ENCODE measurements around the gene NEXMIF. TPM values are rescaled to one million over a fixed set of nuclear protein-coding genes. Genes with fewer than 3 reads are reported as not detected.
"Not testable (repeated sequence)": the region's sequence is repeated elsewhere in the genome, so short reads cannot be mapped to it uniquely, and the experiment has no call there.

Gene NEXMIF
- total RNA-seq (under 1 TPM; 0.06 to 0.28 (median 0.18) TPM), polyA plus RNA-seq (under 1 TPM in 1 of 2 donors, not detected in 1; under 0.01 TPM)
- long read RNA-seq, donor 1: 0 reads
- long read RNA-seq, donor 2: 0 reads
- long read RNA-seq, donor 3: 0 reads

DNA sequence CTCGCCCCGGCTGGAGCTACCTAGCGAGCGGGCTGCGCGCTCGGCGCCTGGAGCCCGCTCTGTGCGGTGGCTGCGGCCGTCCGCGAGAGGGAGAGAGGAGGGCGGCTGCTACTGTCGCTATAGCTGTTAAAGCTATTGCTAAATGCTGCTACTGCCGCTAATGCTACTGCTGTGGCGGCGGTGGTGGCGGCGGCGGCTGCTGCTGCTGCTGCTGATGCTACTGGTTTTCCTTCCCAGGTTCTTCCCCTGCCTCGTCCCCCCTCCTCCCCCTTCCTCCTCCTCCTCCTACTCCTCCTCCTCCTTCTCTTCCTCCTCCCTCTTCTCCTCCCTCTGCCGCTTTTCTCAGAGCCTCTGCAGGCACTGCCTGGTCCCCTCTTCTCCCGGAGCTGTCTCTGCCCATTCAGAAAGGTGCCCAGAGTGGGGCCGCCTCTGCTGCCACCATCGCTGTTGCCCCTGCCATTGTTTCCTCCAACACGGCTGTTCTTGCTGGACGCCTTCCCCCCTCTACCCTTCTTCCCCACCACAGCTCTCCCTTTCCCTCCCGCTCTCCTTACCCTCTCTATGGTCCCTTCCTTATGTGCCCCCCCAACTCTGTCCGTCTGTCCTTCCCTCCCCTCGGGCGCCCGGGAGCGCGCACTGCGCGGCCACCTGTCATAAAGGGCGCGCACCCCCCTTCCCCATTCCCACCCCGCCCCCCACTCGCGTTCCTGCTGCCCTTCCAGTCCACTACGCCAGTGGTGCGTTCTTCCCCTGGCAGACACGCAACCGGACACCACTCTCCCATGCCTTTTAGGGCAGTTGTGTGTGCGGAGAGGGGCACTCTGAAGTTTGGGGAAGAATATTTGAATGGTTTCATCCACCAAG, at the start of gene NEXMIF:
Gene NEXMIF, minus strand, starts transcription at position 228 of the 864 bp plus-strand sequence.
- peaks cover 0 to 14% (median 3%) of the 10 kb centered on the region in 9 donors for H3K4me1 ChIP-seq
- no peak within 1 kb of the TSS for H3K27ac ChIP-seq
- DNase-seq (no peak), ATAC-seq (peak; percentile 64 to 85 (median 74))
- intact Hi-C loops (cut with DNase I): no loop called here
- H3K4me3 ChIP-seq: peak within 1 kb of the TSS; percentile 28 to 60 (median 51)
- peaks cover 0 to 66% (median 4%) of the 10 kb centered on the region in 7 donors for H3K27me3 ChIP-seq
- H3K9me3 ChIP-seq: peaks cover 0 to 13% (median 0%) of the 10 kb centered on the region in 11 donors
- WGBS, 2 donors: 4 to 5% methylated on average over 21 to 41 of the region's 48 CpGs
- TF ChIP-seq, protein P1, sequence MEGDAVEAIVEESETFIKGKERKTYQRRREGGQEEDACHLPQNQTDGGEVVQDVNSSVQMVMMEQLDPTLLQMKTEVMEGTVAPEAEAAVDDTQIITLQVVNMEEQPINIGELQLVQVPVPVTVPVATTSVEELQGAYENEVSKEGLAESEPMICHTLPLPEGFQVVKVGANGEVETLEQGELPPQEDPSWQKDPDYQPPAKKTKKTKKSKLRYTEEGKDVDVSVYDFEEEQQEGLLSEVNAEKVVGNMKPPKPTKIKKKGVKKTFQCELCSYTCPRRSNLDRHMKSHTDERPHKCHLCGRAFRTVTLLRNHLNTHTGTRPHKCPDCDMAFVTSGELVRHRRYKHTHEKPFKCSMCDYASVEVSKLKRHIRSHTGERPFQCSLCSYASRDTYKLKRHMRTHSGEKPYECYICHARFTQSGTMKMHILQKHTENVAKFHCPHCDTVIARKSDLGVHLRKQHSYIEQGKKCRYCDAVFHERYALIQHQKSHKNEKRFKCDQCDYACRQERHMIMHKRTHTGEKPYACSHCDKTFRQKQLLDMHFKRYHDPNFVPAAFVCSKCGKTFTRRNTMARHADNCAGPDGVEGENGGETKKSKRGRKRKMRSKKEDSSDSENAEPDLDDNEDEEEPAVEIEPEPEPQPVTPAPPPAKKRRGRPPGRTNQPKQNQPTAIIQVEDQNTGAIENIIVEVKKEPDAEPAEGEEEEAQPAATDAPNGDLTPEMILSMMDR (IDR thresholded peaks at IDR 0.05): peak in 3 of 9 donors; percentile 19 to 32 (median 20)
- H3K36me3 ChIP-seq: no peaks in the 10 kb centered on the region

DNA sequence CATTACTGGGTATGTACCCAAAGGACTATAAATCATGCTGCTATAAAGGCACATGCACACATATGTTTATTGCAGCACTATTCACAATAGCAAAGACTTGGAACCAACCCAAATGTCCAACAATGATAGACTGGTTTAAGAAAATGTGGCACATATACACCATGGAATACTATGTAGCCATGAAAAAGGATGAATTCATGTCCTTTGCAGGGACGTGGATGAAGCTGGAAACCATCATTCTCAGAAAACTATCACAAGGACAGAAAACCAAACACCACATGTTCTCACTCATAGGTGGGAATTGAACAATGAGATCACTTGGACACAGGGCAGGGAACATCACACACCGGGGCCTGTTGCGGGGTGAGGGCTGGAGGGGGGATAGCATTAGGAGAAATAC, 36.7 kb upstream of the NEXMIF start:
- H3K4me3 ChIP-seq; H3K4me1 ChIP-seq; H3K27me3 ChIP-seq; H3K9me3 ChIP-seq; H3K27ac ChIP-seq; H3K36me3 ChIP-seq; DNase-seq; ATAC-seq; intact Hi-C loops (cut with DNase I): not testable (repeated sequence)
- WGBS, 2 donors: 67 to 78% methylated on average over 3 of the region's 3 CpGs

DNA sequence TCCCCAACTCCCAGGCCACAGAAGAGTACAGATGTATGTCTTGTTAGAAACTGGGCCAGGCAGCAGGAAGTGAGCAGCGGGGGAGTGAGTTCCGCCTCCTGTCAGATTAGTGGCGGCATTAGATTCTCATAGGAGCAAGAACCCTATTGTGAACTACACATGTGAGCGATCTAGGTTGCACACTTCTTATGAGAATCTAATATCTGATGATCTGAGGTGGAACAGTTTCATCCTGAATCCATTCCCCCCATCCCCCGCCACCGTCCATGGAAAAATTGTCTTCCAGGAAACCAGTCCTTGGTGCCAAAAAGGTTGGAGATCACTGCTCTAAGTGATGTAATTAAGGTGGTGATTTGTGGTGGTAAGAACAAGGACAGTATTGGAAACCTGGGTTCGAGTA, 24.5 kb upstream of the NEXMIF start:
- 77 to 79% methylated on average over 7 of the region's 7 CpGs for WGBS, 2 donors

DNA sequence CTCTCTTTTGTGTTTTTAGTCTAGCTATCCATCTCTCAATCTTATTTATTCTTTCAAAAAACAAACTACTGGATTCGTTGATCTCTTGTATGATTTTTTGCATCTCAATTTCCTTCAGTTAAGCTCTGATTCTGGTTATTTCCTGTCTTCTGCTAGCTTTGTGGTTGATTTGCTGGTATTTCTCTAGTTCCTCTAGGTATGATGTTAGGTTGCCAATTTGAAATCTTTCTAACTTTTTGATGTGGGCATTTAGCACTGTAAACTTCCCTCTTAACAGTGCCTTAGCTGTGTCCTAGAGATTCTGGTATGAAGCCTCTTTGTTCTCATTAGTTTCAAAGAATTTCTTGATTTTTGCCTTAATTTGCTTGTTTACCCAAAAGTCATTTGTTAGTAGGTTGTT, 15.2 kb upstream of the NEXMIF start:
- TF ChIP-seq, protein P1 (IDR thresholded peaks at IDR 0.05): no peak

More for the DNA sequence above, 24.5 kb upstream of the NEXMIF start:
- H3K4me1 ChIP-seq: no peaks in the 10 kb centered on the region
- H3K36me3 ChIP-seq: no peaks in the 10 kb centered on the region
- TF ChIP-seq, protein P1 (IDR thresholded peaks at IDR 0.05): no peak
- H3K27ac ChIP-seq: no peak overlapping the region
- ATAC-seq (no peak), DNase-seq (no peak)
- intact Hi-C loops (cut with DNase I): no loop called here
- H3K4me3 ChIP-seq: no peak overlapping the region
- no peaks in the 10 kb centered on the region for H3K27me3 ChIP-seq
- H3K9me3 ChIP-seq: peaks cover 0 to 13% (median 0%) of the 10 kb centered on the region in 11 donors

More for the DNA sequence above, 15.2 kb upstream of the NEXMIF start:
- peaks cover 0 to 32% (median 0%) of the 10 kb centered on the region in 11 donors for H3K9me3 ChIP-seq
- no peak overlapping the region for H3K4me3 ChIP-seq
- 54 to 62% methylated on average over 1 of the region's 1 CpG for WGBS, 2 donors
- H3K4me1 ChIP-seq: no peaks in the 10 kb centered on the region
- ATAC-seq (no peak), DNase-seq (no peak)
- intact Hi-C loops (cut with DNase I): no loop called here
- H3K36me3 ChIP-seq: no peaks in the 10 kb centered on the region
- H3K27ac ChIP-seq: no peak overlapping the region
- H3K27me3 ChIP-seq: no peaks in the 10 kb centered on the region
